GM13976 (cell line): ENCODE measurements around the gene TUBGCP5.
"Not testable (repeated sequence)": the region's sequence is repeated elsewhere in the genome, so short reads cannot be mapped to it uniquely, and the experiment has no call there.

ENCODE experiments used
- DNase-seq: peaks from one replicate; pipeline ENCODE4 v3.0.0; 2012; ENCODE audit warnings: low spot score
- CTCF ChIP-seq: IDR thresholded peaks from 2 replicates; pipeline ENCODE4 v1.5.1; 2012; ENCODE audit warnings: borderline replicate concordance, mild to moderate bottlenecking; ENCODE audit not compliant: insufficient read depth; ENCODE audit errors: extremely low read depth, missing control alignments, control extremely low read depth
- in situ Hi-C: fragments of 300-500 bp; cut with MboI; formaldehyde crosslinking; loops from one replicate; pipeline ENCODE4 v1.12.0; 2022; ENCODE audit warnings: low sequenced_read_pairs, mixed read lengths, inconsistent platforms; ENCODE audit not compliant: unreplicated experiment

TUBGCP5 gene

GRCh38 chr15:23039143-23039916 lies at the start of gene TUBGCP5:
TUBGCP5 (minus strand) TSS chr15:23039569; CDS start chr15:23039543, 26 bp downstream.
- in situ Hi-C loops = no loop called here
- peak; percentile 97 for DNase-seq
- TF ChIP-seq CTCF = no peak

- in situ Hi-C loops = no loop called here
- no peak for DNase-seq
- no peak for TF ChIP-seq CTCF
These were observed 43.7 kb upstream of the TUBGCP5 start for GRCh38 chr15:23083115-23083514.

GRCh38 chr15:23081996-23082737 lies 42.8 kb upstream of the TUBGCP5 start:
- DNase-seq, in situ Hi-C loops: not testable (repeated sequence)

GRCh38 chr15:23081271-23081670 lies 41.9 kb upstream of the TUBGCP5 start:
- no peak for DNase-seq
- in situ Hi-C loops = no loop called here
- no peak for TF ChIP-seq CTCF

- DNase-seq = no peak
- in situ Hi-C loops = loop anchor here (10.0 kb wide), 1 partner anchor 65 kb away; no protein-coding TSS in a partner anchor
- TF ChIP-seq CTCF = no peak
These were observed 40.4 kb upstream of the TUBGCP5 start for GRCh38 chr15:23079766-23080165.

GRCh38 chr15:23075927-23076326 lies 36.6 kb upstream of the TUBGCP5 start:
- TF ChIP-seq CTCF = no peak
- in situ Hi-C loops = loop anchor here (10.0 kb wide), 1 partner anchor 61 kb away; no protein-coding TSS in a partner anchor
- DNase-seq = no peak

GRCh38 chr15:23074684-23075083 lies 35.3 kb upstream of the TUBGCP5 start:
- DNase-seq = no peak
- no peak for TF ChIP-seq CTCF
- in situ Hi-C loops = loop anchor here (10.0 kb wide), 1 partner anchor 60 kb away; no protein-coding TSS in a partner anchor
